GM21390 (cell line): ENCODE results near the gene SLC35G3.
"Not testable (repeated sequence)": the region's sequence is repeated elsewhere in the genome, so short reads cannot be mapped to it uniquely, and the experiment has no call there.

Source experiments
- ATAC-seq: cut with Tn5 transposase; IDR thresholded peaks from one replicate; pipeline ENCODE4 v1.9.1; 2021; ENCODE audit not compliant: unreplicated experiment

The SLC35G3 gene

GRCh38 chr17:35167046-35167445 is 27.1 kb downstream of the SLC35G3 start:
- no peak for ATAC-seq

DNA sequence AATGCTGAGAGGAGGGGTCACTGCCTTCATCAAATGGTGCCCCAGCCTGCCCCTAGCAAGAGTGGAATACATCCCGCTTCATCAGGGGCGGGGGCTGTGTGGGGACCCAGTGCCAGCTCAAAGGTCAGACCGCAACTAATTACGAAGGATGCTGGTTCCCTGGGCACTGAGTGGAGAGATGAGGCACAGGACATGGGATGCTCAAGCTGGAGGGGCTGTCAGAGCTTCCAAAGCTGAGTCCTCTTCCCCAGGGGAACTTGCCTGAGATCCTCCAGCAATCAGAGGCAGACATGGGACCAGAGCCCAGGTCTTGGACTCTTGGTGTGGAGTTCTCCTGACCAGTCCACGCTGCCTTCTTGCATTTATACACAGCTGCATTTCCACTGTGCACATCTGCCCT is 27.7 kb downstream of the SLC35G3 start:
- no peak for ATAC-seq

DNA sequence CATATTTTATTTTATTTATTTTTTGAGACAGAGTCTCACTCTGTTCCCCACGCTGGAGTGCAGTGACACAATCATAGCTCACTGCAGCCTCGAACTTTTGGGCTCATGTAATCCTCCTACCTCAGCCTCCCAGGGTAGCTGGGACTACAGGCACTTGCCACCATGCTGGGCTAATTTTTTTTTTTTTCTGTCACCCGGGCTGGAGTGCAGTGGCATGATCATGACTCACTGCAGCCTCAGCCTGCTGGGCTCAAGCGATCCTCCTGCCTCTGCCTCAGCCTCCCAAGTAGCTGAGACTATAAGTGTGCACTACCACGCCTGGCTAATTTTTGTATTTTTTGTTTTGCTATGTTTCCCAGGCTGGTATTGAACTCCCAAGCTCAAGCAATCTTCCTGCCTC is 29.5 kb downstream of the SLC35G3 start:
- no peak for ATAC-seq

DNA sequence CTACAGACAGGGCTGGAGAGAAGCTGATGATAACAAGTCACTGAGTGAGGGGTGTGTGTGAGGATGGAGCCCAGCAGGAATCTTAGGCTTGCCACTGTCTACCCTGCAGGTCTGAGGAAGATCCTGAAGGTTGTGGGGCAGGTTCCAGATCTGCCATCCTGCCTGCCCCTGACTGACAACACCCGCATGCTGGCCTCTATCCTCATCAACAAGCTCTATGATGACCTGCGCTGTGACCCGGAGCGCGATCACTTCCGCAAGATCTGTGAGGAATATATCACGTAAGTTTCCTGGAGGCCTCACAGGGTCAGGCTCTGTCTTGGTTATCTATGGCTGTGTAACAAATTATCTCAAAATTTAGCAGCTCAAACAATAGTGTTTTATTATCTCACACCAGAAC is 30.3 kb downstream of the SLC35G3 start:
- ATAC-seq, result no peak

- ATAC-seq, result no peak
These were observed 31.4 kb downstream of the SLC35G3 start for GRCh38 chr17:35162755-35163154.

- no peak for ATAC-seq
These were observed 32.9 kb downstream of the SLC35G3 start for GRCh38 chr17:35161281-35161761.

GRCh38 chr17:35160354-35161201 is 33.6 kb downstream of the SLC35G3 start:
- ATAC-seq, result no peak

DNA sequence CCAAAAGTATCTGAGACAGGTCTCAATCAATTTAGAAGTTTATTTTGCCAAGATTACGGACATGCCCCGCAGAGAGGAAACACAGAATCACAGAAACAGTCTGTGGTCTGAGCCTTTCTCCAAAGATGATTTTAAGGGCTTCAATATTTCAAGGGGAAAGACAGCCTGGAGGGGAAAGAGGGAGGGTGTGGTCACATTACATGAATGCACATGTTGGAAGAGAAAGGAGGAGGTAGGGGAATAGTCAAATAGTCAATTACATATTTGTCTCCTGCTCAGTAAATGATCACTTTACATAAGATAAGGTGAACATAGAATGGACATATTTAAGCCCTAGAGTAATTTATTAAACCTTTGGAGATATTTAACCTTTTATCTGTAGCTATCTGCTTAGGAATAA is 34.3 kb downstream of the SLC35G3 start:
- no peak for ATAC-seq

GRCh38 chr17:35155246-35155645 is 38.9 kb downstream of the SLC35G3 start:
- ATAC-seq, result no peak

DNA sequence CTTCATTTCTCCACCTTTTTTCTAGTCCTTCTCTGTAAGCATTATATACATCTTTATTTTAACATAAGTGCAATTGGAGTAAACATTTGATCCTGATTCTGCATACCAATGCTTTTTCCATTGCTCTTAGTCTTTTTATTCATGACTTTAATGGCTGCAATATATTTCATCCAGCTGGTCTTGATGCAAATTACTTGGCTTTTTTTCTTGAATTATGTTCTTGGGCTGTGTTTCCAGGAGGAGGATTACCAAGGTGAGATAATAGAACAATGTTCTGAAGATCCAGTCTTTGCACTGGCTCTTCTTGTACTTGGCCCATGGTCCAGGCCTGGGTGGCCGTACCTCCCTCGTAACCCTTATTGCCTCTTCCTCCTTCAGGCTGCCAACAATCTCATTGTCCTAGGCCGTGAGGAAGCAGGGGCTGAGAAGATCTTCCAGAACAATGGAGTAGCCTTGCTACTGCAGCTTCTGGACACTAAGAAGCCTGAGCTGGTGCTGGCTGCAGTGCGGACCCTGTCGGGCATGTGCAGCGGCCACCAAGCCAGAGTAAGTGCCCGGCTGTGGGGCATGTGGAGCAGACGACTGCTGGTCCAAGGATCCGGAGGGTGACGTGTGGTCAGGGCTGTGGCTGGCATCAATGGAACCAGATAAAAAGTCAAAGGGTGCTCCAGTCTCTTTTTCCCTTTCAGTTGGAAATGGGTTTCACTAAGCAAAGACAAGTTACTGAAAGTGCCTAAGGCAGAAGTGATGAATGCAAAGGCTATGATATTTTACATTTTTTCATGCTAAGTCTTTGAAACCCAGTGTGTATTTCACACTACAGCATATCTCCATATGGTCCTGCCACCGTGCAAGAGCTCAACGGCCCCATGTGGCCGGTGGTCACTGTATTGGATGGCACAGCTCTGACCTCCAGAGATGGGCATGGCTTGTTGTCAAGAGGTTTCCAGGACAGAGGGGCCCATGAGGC is 39.7 kb downstream of the SLC35G3 start:
- ATAC-seq, result no peak

DNA sequence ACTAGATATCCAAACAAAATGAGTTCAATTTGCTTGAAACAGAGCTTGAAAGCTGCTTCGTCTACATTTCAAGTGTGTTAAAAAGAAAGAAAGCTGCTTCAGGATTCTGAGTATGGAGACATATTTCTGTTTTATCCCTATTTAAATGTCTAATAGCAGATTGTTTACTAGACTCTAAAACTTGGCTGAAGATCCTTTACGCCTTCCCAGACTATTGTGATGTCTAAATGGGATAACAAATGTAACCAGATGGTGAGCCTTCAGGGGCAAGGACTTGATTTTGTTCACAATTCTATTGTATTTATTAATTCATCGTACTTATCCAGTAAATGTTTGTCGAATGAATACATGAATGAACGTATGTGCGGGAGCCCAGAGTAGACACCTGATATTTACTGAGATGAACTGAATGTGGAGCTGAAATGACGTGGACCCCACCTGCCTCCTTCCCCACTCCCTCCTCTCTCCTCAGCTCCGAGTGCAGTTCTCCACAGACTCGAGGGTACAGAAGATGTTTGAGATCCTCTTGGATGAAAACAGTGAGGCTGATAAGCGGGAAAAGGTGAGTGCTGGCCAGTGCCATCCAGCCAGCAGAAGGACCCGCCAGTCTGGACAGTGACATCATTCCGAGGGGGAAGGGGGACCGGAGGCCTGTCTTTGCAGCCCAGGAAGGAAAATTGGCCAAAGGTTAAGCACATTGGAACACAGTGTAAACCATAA is 41.6 kb downstream of the SLC35G3 start:
- no peak for ATAC-seq

DNA sequence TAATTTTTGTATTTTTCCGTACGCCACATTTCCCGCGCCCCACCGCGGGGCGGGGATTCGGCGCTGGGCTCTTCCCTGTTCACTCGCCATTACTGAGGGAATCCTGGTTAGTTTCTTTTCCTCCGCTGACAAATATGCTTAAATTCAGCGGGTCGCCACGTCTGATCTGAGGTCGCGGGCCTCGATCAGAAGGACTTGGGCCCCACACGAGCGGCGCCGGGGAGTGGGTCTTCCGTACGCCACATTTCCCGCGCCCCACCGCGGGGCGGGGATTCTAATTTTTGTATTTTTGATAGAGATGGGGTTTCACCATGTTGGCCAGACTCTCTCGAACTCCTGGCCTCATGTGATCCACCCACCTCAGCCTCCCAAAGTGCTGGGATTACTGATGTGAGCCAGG is 43.1 kb downstream of the SLC35G3 start:
- ATAC-seq, result not testable (repeated sequence)

- ATAC-seq, result no peak
These were observed 44.3 kb downstream of the SLC35G3 start for GRCh38 chr17:35149941-35150340.

- no peak for ATAC-seq
These were observed 46.0 kb downstream of the SLC35G3 start for GRCh38 chr17:35148144-35148543.

DNA sequence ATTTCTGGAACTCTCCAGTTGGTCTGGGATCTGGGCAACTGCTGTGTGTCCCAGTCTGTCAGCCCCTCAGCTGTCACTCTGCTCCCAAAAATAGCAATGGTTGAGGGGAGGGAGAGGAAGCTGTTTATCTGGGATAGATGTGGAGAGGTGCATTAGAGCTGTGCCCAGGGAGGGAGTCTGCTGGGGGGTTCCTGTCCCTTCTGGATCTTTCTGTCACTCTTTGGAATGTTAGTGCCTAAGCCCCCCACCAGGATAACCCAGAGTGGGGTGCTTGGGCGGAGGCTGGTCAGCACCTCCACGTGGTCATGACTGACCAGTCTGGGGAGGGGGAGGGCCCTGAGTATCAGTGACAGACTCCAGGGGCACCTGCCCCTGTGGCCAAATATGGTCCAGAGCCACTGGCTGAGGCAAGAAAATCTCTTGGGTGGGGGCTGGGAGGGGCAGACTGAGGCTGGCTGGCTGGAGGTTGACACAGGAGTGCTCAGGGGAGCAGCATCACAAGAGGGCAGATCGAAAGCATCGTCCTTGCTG is 46.8 kb downstream of the SLC35G3 start, which contains the start of gene UNC45B:
UNC45B (plus strand) TSS at position 443 of the 531 bp plus-strand sequence. CDS start 447 bp downstream, outside the sequence.
- no peak for ATAC-seq

DNA sequence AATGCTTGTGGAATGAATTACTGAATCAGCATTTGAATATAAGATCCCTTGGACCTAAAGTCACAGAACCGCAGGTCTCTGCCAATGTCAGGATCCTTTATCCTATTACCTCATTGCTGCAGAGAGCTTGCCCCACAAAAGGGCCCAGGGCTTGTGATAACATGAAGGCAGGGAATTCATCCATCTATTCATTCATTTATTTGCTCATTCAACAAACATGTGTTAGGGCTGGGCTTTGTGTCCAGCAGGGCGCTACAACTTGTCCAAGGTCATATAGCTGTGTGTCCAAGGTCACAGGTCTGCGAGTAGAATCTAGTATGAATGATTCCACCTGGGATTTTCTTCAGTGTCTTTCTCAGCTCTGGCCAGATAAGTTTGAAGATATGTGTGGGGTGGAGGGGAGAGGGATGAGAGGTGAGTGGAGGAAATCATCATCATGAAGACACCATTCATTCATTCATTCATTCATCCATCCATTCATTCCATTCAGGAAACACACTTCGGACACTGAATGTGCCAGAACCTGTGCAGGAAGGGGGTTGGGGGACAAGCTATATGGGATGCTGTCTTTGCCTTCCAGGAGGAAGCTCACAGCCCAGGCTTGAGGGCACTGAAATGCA is 47.9 kb downstream of the SLC35G3 start:
- no peak for ATAC-seq

DNA sequence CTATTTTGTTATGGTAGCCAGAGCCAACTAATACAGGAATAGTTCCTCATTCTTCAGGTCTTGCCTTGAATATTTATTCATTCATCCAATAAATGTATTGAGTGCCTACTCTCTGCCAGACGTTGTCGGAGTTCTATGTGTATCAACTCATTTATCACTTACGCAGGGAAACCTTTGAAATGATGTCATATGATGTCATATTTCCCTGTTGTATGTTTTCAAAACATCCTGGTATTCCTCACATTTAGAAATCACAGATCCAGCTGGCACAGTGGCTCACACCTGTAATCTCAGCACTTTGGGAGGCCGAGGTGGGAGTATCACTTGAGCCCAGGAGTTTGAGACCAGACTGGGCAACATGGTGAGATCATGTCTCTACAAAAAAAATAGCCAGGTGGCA is 49.4 kb downstream of the SLC35G3 start:
- no peak for ATAC-seq
